Measurements from ENCODE around the gene NR2C2. TPM values are rescaled to one million over a fixed set of nuclear protein-coding genes. Genes with fewer than 3 reads are reported as not detected.

The NR2C2 gene
- total and polyA plus RNA-seq, 2 of the 13 experiments (the other 11 are each of a cell fraction or from before 2014, with no cell fraction given), result 7.8 to 11.8 TPM

DNA sequence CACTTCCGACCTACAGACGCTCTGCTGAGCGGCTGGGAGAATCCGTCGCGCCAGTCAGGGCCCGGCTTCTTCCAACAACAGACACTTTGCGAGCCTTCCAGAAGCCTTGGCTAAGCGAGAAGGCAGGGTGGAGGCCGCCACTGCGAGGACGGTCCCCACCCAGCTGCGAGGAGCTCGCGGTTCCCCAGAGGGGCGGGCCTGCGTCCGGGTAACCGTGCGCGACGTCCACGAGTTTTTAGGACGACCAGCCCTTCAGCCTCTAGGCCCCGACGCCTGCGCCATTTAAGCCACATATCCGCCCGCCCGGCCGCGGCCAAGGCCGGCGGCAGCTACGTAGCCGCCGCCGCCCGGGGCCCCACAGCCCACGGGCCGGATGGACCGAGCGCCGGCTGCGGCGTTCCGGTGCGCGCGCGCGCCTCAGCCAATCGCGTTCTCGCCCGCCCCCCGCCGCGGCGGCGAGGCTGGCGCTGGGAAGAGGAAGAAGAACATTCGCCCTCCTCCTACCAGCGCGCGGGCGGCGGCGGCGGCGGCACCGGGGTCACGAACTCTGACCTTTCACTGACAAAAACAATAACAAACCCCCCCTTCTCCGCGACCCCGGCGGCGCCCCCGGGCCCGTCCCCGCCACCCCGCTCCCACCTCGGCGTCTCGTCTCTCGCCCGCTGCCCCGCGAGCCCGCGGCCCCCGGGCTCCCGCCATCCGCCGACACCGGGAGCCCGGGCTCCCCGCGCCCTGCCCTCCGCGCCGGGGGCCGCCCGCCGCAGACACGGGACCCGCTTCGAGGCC is at the start of gene NR2C2 (continued):
- TF ChIP-seq PITX1 (CRISPR knock-in tag; IDR thresholded peaks at IDR 0.05), result no peak
- TF ChIP-seq ZNF879 (CRISPR knock-in tag; IDR thresholded peaks at IDR 0.05), result no peak
- TF ChIP-seq TGIF2 (CRISPR knock-in tag; IDR thresholded peaks at IDR 0.05), result no peak
- TF ChIP-seq, protein P1, sequence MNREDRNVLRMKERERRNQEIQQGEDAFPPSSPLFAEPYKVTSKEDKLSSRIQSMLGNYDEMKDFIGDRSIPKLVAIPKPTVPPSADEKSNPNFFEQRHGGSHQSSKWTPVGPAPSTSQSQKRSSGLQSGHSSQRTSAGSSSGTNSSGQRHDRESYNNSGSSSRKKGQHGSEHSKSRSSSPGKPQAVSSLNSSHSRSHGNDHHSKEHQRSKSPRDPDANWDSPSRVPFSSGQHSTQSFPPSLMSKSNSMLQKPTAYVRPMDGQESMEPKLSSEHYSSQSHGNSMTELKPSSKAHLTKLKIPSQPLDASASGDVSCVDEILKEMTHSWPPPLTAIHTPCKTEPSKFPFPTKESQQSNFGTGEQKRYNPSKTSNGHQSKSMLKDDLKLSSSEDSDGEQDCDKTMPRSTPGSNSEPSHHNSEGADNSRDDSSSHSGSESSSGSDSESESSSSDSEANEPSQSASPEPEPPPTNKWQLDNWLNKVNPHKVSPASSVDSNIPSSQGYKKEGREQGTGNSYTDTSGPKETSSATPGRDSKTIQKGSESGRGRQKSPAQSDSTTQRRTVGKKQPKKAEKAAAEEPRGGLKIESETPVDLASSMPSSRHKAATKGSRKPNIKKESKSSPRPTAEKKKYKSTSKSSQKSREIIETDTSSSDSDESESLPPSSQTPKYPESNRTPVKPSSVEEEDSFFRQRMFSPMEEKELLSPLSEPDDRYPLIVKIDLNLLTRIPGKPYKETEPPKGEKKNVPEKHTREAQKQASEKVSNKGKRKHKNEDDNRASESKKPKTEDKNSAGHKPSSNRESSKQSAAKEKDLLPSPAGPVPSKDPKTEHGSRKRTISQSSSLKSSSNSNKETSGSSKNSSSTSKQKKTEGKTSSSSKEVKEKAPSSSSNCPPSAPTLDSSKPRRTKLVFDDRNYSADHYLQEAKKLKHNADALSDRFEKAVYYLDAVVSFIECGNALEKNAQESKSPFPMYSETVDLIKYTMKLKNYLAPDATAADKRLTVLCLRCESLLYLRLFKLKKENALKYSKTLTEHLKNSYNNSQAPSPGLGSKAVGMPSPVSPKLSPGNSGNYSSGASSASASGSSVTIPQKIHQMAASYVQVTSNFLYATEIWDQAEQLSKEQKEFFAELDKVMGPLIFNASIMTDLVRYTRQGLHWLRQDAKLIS (CRISPR knock-in tag; IDR thresholded peaks at IDR 0.05), result no peak
- no peak for TF ChIP-seq SOX6 (IDR thresholded peaks at IDR 0.05)
- TF ChIP-seq SOX6 (CRISPR knock-in tag; IDR thresholded peaks at IDR 0.05), result no peak
- TF ChIP-seq ZNF781 (CRISPR knock-in tag; IDR thresholded peaks at IDR 0.05; ENCODE audit: borderline replicate concordance, not compliant biosample characterization), result no peak
- no peak for TF ChIP-seq ZNF556 (CRISPR knock-in tag; IDR thresholded peaks at IDR 0.05; ENCODE audit: borderline replicate concordance)
- TF ChIP-seq, protein P2, sequence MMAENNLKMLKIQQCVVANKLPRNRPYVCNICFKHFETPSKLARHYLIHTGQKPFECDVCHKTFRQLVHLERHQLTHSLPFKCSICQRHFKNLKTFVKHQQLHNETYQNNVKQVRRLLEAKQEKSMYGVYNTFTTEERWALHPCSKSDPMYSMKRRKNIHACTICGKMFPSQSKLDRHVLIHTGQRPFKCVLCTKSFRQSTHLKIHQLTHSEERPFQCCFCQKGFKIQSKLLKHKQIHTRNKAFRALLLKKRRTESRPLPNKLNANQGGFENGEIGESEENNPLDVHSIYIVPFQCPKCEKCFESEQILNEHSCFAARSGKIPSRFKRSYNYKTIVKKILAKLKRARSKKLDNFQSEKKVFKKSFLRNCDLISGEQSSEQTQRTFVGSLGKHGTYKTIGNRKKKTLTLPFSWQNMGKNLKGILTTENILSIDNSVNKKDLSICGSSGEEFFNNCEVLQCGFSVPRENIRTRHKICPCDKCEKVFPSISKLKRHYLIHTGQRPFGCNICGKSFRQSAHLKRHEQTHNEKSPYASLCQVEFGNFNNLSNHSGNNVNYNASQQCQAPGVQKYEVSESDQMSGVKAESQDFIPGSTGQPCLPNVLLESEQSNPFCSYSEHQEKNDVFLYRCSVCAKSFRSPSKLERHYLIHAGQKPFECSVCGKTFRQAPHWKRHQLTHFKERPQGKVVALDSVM (CRISPR knock-in tag; IDR thresholded peaks at IDR 0.05), result no peak
- TF ChIP-seq ZNF546 (CRISPR knock-in tag; conservative IDR thresholded peaks at IDR 0.05), result no peak
- TF ChIP-seq, protein P3, sequence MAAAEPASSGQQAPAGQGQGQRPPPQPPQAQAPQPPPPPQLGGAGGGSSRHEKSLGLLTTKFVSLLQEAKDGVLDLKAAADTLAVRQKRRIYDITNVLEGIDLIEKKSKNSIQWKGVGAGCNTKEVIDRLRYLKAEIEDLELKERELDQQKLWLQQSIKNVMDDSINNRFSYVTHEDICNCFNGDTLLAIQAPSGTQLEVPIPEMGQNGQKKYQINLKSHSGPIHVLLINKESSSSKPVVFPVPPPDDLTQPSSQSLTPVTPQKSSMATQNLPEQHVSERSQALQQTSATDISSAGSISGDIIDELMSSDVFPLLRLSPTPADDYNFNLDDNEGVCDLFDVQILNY (CRISPR knock-in tag; conservative IDR thresholded peaks at IDR 0.05), result no peak
- TF ChIP-seq, protein P4, sequence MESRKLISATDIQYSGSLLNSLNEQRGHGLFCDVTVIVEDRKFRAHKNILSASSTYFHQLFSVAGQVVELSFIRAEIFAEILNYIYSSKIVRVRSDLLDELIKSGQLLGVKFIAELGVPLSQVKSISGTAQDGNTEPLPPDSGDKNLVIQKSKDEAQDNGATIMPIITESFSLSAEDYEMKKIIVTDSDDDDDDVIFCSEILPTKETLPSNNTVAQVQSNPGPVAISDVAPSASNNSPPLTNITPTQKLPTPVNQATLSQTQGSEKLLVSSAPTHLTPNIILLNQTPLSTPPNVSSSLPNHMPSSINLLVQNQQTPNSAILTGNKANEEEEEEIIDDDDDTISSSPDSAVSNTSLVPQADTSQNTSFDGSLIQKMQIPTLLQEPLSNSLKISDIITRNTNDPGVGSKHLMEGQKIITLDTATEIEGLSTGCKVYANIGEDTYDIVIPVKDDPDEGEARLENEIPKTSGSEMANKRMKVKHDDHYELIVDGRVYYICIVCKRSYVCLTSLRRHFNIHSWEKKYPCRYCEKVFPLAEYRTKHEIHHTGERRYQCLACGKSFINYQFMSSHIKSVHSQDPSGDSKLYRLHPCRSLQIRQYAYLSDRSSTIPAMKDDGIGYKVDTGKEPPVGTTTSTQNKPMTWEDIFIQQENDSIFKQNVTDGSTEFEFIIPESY (CRISPR knock-in tag; IDR thresholded peaks at IDR 0.05), result no peak
- no peak for TF ChIP-seq JARID2 (CRISPR knock-in tag; IDR thresholded peaks at IDR 0.05; ENCODE audit: insufficient replicate concordance)
- no peak for TF ChIP-seq ARID2 (CRISPR knock-in tag; IDR thresholded peaks at IDR 0.05; ENCODE audit: borderline replicate concordance)
- no peak for TF ChIP-seq U2AF2 (IDR thresholded peaks at IDR 0.05; ENCODE audit: low read depth, low read length)
- TF ChIP-seq SATB2 (CRISPR knock-in tag; IDR thresholded peaks at IDR 0.05), result peak; percentile 84; the same call in 1 of the 2 replicates
- TF ChIP-seq ZNF337 (CRISPR knock-in tag; IDR thresholded peaks at IDR 0.05; ENCODE audit: borderline replicate concordance, low read depth), result no peak
- no peak for TF ChIP-seq KDM3A (CRISPR knock-in tag; IDR thresholded peaks at IDR 0.05; ENCODE audit: low read depth)
- TF ChIP-seq ZNF768 (CRISPR knock-in tag; IDR thresholded peaks at IDR 0.05), result peak; percentile 55; the same call in 1 of the 2 replicates
- no peak for TF ChIP-seq ZNF251 (CRISPR knock-in tag; IDR thresholded peaks at IDR 0.05)
- TF ChIP-seq ZFP90 (CRISPR knock-in tag; IDR thresholded peaks at IDR 0.05; ENCODE audit: borderline replicate concordance), result 0 out of 2 replicates have a peak, but pooled peaks have one; percentile 23
- no peak for TF ChIP-seq NCOA1 (CRISPR knock-in tag; IDR thresholded peaks at IDR 0.05)
